ENCODE data around the gene CACNA1B. TPM values are rescaled to one million over a fixed set of nuclear protein-coding genes. Genes with fewer than 3 reads are reported as not detected.

The CACNA1B gene
- total RNA-seq, 2 donors from 2014 or later = 3.6 to 7.9 TPM

DNA sequence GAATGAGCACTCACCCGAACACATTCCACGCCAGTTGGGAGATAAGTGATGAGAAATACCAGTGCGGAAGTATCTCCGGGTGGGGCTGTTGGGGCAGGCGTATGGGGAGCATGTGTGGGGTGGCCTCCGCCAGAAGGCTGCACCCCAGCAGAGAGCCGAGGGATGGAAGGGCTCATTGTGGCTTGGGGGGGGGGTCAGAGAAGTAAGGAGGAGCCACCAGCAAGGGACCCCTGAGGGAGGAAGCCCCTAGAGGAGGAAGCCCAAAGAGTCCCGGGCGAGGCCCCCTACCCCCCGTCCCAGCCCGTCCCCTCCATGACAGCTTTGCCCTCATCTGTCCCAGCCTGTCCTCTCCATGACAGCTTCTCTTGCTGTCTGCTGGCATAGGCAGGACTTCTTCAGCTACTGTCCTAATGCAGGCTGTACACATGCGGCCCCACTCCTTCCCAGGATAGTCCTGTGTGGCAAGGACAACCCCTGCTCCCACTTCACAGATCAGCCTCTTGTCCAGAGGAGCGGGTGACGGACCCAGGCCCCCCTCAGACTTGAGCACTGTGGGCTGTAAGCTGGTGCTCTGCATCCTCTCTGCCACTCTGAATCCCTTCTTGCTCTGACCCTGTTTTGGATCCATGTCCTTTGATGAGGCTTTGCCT lies 239.6 kb downstream of the CACNA1B start:
- H3K4me3 Mint-ChIP-seq = no peak overlapping the region
- peaks cover 4% of the 10 kb centered on the region for H3K27me3 Mint-ChIP-seq (ENCODE audit: insufficient read depth)
- Histone ChIP-seq H3K4me3 (ENCODE audit: low read length) (no peak overlapping the region), H3K9me3 (ENCODE audit: control insufficient read depth, low read length) (peaks cover 29% of the 10 kb centered on the region), H3K27ac (ENCODE audit: low read depth, low read length) (no peak overlapping the region), H3K9ac (ENCODE audit: extremely low read depth, low read length, poor library complexity, severe bottlenecking) (no peak overlapping the region), H3K27me3 (ENCODE audit: control insufficient read depth, insufficient read depth, low read length, poor library complexity, severe bottlenecking) (no peaks in the 10 kb centered on the region), H3K4me1 (ENCODE audit: control insufficient read depth, insufficient read depth, low read length) (no peaks in the 10 kb centered on the region), H3K36me3 (ENCODE audit: control insufficient read depth, insufficient read depth, low read length) (no peaks in the 10 kb centered on the region)
- peak; percentile 11 for DNase-seq
- H3K27ac Mint-ChIP-seq = no peak overlapping the region
- TF ChIP-seq, protein P1, sequence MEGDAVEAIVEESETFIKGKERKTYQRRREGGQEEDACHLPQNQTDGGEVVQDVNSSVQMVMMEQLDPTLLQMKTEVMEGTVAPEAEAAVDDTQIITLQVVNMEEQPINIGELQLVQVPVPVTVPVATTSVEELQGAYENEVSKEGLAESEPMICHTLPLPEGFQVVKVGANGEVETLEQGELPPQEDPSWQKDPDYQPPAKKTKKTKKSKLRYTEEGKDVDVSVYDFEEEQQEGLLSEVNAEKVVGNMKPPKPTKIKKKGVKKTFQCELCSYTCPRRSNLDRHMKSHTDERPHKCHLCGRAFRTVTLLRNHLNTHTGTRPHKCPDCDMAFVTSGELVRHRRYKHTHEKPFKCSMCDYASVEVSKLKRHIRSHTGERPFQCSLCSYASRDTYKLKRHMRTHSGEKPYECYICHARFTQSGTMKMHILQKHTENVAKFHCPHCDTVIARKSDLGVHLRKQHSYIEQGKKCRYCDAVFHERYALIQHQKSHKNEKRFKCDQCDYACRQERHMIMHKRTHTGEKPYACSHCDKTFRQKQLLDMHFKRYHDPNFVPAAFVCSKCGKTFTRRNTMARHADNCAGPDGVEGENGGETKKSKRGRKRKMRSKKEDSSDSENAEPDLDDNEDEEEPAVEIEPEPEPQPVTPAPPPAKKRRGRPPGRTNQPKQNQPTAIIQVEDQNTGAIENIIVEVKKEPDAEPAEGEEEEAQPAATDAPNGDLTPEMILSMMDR (conservative IDR thresholded peaks at IDR 0.05) = no peak
- WGBS, 2 experiments (ENCODE audit: insufficient coverage in 1 of 2, insufficient read length in 1 of 2) = 76 to 83% methylated on average over 4 to 14 of the region's 14 CpGs
- peaks cover 57% of the 10 kb centered on the region for H3K36me3 Mint-ChIP-seq (ENCODE audit: low read depth)
- peaks cover 67% of the 10 kb centered on the region for H3K9me3 Mint-ChIP-seq
- H3K4me1 Mint-ChIP-seq = no peaks in the 10 kb centered on the region

DNA sequence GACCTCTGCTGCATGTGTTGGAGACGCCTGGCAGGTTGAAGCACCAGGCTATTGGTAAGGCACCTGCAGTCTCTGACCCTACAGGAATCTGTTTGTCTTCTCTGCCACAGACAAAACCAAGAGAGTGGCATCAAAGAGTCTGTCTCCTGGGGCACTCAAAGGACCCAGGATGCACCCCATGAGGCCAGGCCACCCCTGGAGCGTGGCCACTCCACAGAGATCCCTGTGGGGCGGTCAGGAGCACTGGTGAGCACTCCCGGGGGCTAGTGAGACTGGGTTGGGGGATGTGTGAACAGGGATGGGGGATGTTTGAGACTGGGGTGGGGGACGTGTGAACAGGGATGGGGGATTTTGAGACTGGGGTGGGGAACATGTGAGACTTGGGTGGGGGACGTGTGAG lies 240.3 kb downstream of the CACNA1B start:
- H3K4me1 Mint-ChIP-seq = no peaks in the 10 kb centered on the region
- Histone ChIP-seq H3K9me3 (ENCODE audit: control insufficient read depth, low read length) (peaks cover 35% of the 10 kb centered on the region), H3K27me3 (ENCODE audit: control insufficient read depth, insufficient read depth, low read length, poor library complexity, severe bottlenecking) (no peaks in the 10 kb centered on the region), H3K4me3 (ENCODE audit: low read length) (no peak overlapping the region), H3K36me3 (ENCODE audit: control insufficient read depth, insufficient read depth, low read length) (no peaks in the 10 kb centered on the region), H3K27ac (ENCODE audit: low read depth, low read length) (no peak overlapping the region), H3K4me1 (ENCODE audit: control insufficient read depth, insufficient read depth, low read length) (no peaks in the 10 kb centered on the region), H3K9ac (ENCODE audit: extremely low read depth, low read length, poor library complexity, severe bottlenecking) (no peak overlapping the region)
- H3K27me3 Mint-ChIP-seq (ENCODE audit: insufficient read depth) = peaks cover 4% of the 10 kb centered on the region
- no peak overlapping the region for H3K4me3 Mint-ChIP-seq
- peaks cover 67% of the 10 kb centered on the region for H3K9me3 Mint-ChIP-seq
- peaks cover 57% of the 10 kb centered on the region for H3K36me3 Mint-ChIP-seq (ENCODE audit: low read depth)
- 50 to 66% methylated on average over 1 to 6 of the region's 6 CpGs for WGBS, 2 experiments (ENCODE audit: insufficient coverage in 1 of 2, insufficient read length in 1 of 2)
- TF ChIP-seq, protein P1 (conservative IDR thresholded peaks at IDR 0.05) = no peak
- H3K27ac Mint-ChIP-seq = no peak overlapping the region
- DNase-seq = peak; percentile 17

DNA sequence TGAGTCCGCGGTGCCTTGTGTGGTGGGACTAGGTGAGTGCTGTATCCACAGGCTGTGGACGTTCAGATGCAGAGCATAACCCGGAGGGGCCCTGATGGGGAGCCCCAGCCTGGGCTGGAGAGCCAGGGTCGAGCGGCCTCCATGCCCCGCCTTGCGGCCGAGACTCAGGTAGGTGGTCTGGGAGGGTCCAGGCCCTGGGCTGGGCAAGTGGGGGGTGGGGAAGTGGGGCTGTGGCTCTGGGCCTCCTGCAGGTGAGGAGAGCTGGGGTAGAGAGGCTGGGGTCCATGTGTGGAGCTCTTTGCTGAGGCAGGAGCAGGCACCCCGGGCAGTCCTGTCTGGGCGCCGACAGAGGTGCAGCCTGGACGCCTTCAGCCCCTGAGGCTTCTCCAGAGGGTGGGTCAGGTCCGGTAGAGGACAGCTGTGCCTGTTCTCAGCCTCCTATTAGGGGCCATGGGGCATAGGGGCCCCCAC lies 241.1 kb downstream of the CACNA1B start:
- Mint-ChIP-seq H3K27ac (no peak overlapping the region), H3K4me1 (no peaks in the 10 kb centered on the region), H3K9me3 (peaks cover 69% of the 10 kb centered on the region), H3K27me3 (ENCODE audit: insufficient read depth) (peaks cover 4% of the 10 kb centered on the region), H3K36me3 (ENCODE audit: low read depth) (peaks cover 56% of the 10 kb centered on the region), H3K4me3 (no peak overlapping the region)
- no peaks in the 10 kb centered on the region for H3K27me3 ChIP-seq (ENCODE audit: control insufficient read depth, insufficient read depth, low read length, poor library complexity, severe bottlenecking)
- TF ChIP-seq, protein P1 (conservative IDR thresholded peaks at IDR 0.05) = no peak
- peak; percentile 15 for DNase-seq
- H3K4me1 ChIP-seq (ENCODE audit: control insufficient read depth, insufficient read depth, low read length) = no peaks in the 10 kb centered on the region
- WGBS, 2 experiments (ENCODE audit: insufficient coverage in 1 of 2, insufficient read length in 1 of 2) = 85 to 89% methylated on average over 6 to 14 of the region's 14 CpGs
- no peak overlapping the region for H3K27ac ChIP-seq (ENCODE audit: low read depth, low read length)
- H3K4me3 ChIP-seq (ENCODE audit: low read length) = no peak overlapping the region
- H3K36me3 ChIP-seq (ENCODE audit: control insufficient read depth, insufficient read depth, low read length) = no peaks in the 10 kb centered on the region
- H3K9me3 ChIP-seq (ENCODE audit: control insufficient read depth, low read length) = peaks cover 43% of the 10 kb centered on the region
- H3K9ac ChIP-seq (ENCODE audit: extremely low read depth, low read length, poor library complexity, severe bottlenecking) = no peak overlapping the region

Data from endodermal cell (in vitro differentiated cells).